GM12872 (cell line): ENCODE results near the gene LETM1.

Experiments used
- CTCF ChIP-seq: IDR thresholded peaks from 3 replicates; pipeline ENCODE4 v1.5.1; 2011; ENCODE audit warnings: low read depth, mild to moderate bottlenecking, low read length, moderate library complexity; ENCODE audit not compliant: insufficient read depth

The LETM1 gene

GRCh38 chr4:1850276-1850675 is 5.7 kb downstream of the LETM1 start:
- no peak for TF ChIP-seq CTCF

- no peak for TF ChIP-seq CTCF
Measured at GRCh38 chr4:1846580-1846979, 9.4 kb downstream of the LETM1 start.

GRCh38 chr4:1843852-1844251 is 12.1 kb downstream of the LETM1 start:
- TF ChIP-seq CTCF = no peak

- no peak for TF ChIP-seq CTCF
Measured at GRCh38 chr4:1842993-1843448, 12.9 kb downstream of the LETM1 start.

GRCh38 chr4:1842339-1842895 is 13.5 kb downstream of the LETM1 start:
- no peak for TF ChIP-seq CTCF

- no peak for TF ChIP-seq CTCF
Measured at GRCh38 chr4:1841887-1842210, 14.1 kb downstream of the LETM1 start.

GRCh38 chr4:1841201-1841886 is 14.6 kb downstream of the LETM1 start:
- no peak for TF ChIP-seq CTCF
